GM12878 (cell line): Measurements from ENCODE around the gene TES. TPM values are rescaled to one million over a fixed set of nuclear protein-coding genes. Genes with fewer than 3 reads are reported as not detected.

Experiments
- ATAC-seq: fragments of 200-7000 bp; cut with Tn5 transposase; 3 replicates; pipeline ENCODE4 v1.9.1; 2020; ENCODE audit warnings: mild to moderate bottlenecking, moderate library complexity
- BruUV-seq: library from RNA; stranded (reverse); fragments of 400-500 nt; replicated peaks from 2 replicates; lab custom pipeline; 2021; lab: Mats Ljungman, UMichigan
- CTCF ChIA-PET: fragments of 300-600 bp; sonication (Branson Sonifier 250); formaldehyde crosslinking; extraction: SDS; loops from one replicate; lab custom pipeline; 2021; ENCODE audit warnings: inconsistent platforms; lab: Yijun Ruan, JAX
- POLR2A ChIA-PET: fragments of 350-600 bp; formaldehyde crosslinking; extraction: SDS; loops from one replicate; lab custom pipeline; 2021; ENCODE audit warnings: inconsistent platforms; lab: Charles Lee
- RAD21 ChIA-PET: fragments of 300-600 bp; sonication (Branson Sonifier 250); formaldehyde crosslinking; loops from one replicate; lab custom pipeline; 2023; ENCODE audit warnings: antibody characterized with exemption; ENCODE audit not compliant: unreplicated experiment; lab: Charles Lee
- SMC1A ChIA-PET: fragments of 300-600 bp; sonication (Branson Sonifier 250); formaldehyde crosslinking; loops from one replicate; lab custom pipeline; 2023; ENCODE audit not compliant: unreplicated experiment, uncharacterized antibody; lab: Charles Lee
- DNase-seq: peaks from one replicate; pipeline ENCODE4 v3.0.0-alpha.2; 2011; ENCODE audit warnings: low read depth, low spot score
- FAIRE-seq: peaks from 3 replicates; lab custom pipeline; 2011; peaks lifted over from hg19 to GRCh38; lab: Jason Lieb, UNC
- H2AFZ ChIP-seq: 2 replicates; pipeline ENCODE4 v1.6.0; 2011; ENCODE audit warnings: low read depth, low read length, control low read depth; ENCODE audit not compliant: control insufficient read depth
- H3K27ac ChIP-seq: 2 replicates; pipeline ENCODE4 v1.5.1; 2011; ENCODE audit warnings: control low read depth; ENCODE audit not compliant: control insufficient read depth, insufficient read depth
- H3K27me3 ChIP-seq, 2 experiments: replicated peaks in 1 of 2; 2 replicates each; pipeline versions ENCODE4 v1.6.0 to v1.6.1; 2011; ENCODE audit warnings: low read length in 1 of 2; ENCODE audit not compliant: control insufficient read depth in 2 of 2, insufficient read depth in 2 of 2
- H3K36me3 ChIP-seq, 2 experiments: 2 replicates each; pipeline ENCODE4 v1.5.1; 2011; ENCODE audit warnings: low read length in 1 of 2; ENCODE audit not compliant: control insufficient read depth in 2 of 2, insufficient read depth in 2 of 2
- H3K4me1 ChIP-seq: 2 replicates; pipeline ENCODE4 v1.6.1; 2011; ENCODE audit warnings: mild to moderate bottlenecking, low read length, moderate library complexity, mixed read lengths; ENCODE audit not compliant: control insufficient read depth, insufficient read depth
- H3K4me2 ChIP-seq: 2 replicates; pipeline ENCODE4 v1.6.0; 2011; ENCODE audit warnings: control low read depth; ENCODE audit not compliant: control insufficient read depth, insufficient read depth
- H3K4me3 ChIP-seq: fragments of 200-600 bp; sonication (generic); 2 replicates; pipeline ENCODE4 v1.5.1; 2016
- H3K79me2 ChIP-seq: 2 replicates; pipeline ENCODE4 v1.6.0; 2011; ENCODE audit warnings: low read length; ENCODE audit not compliant: control insufficient read depth, insufficient read depth
- H3K9ac ChIP-seq: 2 replicates; pipeline ENCODE4 v1.8.0; 2011; ENCODE audit warnings: low read length, control low read depth, mixed read lengths; ENCODE audit not compliant: control insufficient read depth, insufficient read depth
- H3K9me3 ChIP-seq: replicated peaks from 3 replicates; pipeline ENCODE4 v1.5.1; 2011; ENCODE audit warnings: mild to moderate bottlenecking, low read length; ENCODE audit not compliant: control insufficient read depth, insufficient read depth
- H4K20me1 ChIP-seq: 2 replicates; pipeline ENCODE4 v1.6.0; 2011; ENCODE audit not compliant: control insufficient read depth, insufficient read depth
- ASH2L ChIP-seq: fragments of 300-600, 200-600 bp; sonication (generic); IDR thresholded peaks from 2 replicates; pipeline ENCODE4 v1.6.1; 2017; ENCODE audit warnings: low read depth, mild to moderate bottlenecking, borderline replicate concordance
- HSF1 ChIP-seq: fragments of 150-350 bp; IDR thresholded peaks from 2 replicates; pipeline ENCODE4 v1.6.1; 2014; ENCODE audit warnings: mild to moderate bottlenecking, low read depth, low read length
- PAX5 ChIP-seq: IDR thresholded peaks from 2 replicates; pipeline ENCODE4 v1.6.1; 2011; ENCODE audit warnings: low read depth, low read length, borderline replicate concordance
- RELA ChIP-seq: fragments of 450-650 bp; IDR thresholded peaks from 2 replicates; pipeline ENCODE4 v1.8.0; 2014; ENCODE audit warnings: borderline replicate concordance; ENCODE audit not compliant: partially characterized antibody
- SREBF1 ChIP-seq: IDR thresholded peaks from 2 replicates; pipeline ENCODE4 v1.6.1; 2012; ENCODE audit warnings: mild to moderate bottlenecking, low read length
- WGBS: methylation state at CpG from one replicate; pipeline ENCODE4 v1.1.6; 2016; ENCODE audit warnings: low lambda C conversion rate; ENCODE audit not compliant: insufficient replicate concordance, insufficient coverage; ENCODE audit errors: missing lambda C conversion rate; 5-methylcytosine and 5-hydroxymethylcytosine counted together
- in situ Hi-C: fragments of 300-500 bp; cut with MboI; formaldehyde crosslinking; loops from 9 replicates; pipeline ENCODE4 v1.14.3; 2018; ENCODE audit warnings: mixed read lengths
- intact Hi-C: fragments of 100-400 bp; cut with micrococcal nuclease; formaldehyde crosslinking; loops from one replicate; pipeline ENCODE4 v1.14.2; 2022; ENCODE audit not compliant: unreplicated experiment
- polyA plus RNA-seq, 11 experiments: library from polyadenylated mRNA; depleted of rRNA in 4 of 11; unstranded in 6 of 11; stranded (reverse) in 5 of 11; fragments of >200 nt; fragmentation: Nextera tagmentation in 4 of 11; fragmentation: Illumina TruSeq in 1 of 11; extraction: Ambion mirVana in 4 of 11; extraction: Trizol in 1 of 11; gene quantifications; 1 replicate in 1 of 11; 2 replicates in 10 of 11; pipeline versions ENCODE4 v1.2.1 to v1.2.3, GENCODE V29; 2011 to 2016; ENCODE audit warnings: inconsistent platforms in 2 of 11, missing spikeins in 2 of 11, low read depth in 1 of 11
- total RNA-seq, 4 experiments: library from RNA; depleted of rRNA in 3 of 4; stranded (reverse); fragments of >200 nt in 3 of 4; fragmentation: Illumina TruSeq in 1 of 4; extraction: Trizol in 1 of 4; gene quantifications; 2 replicates each; pipeline versions ENCODE4 v1.2.1 to v1.2.3, GENCODE V29; 2013 to 2021

TES gene
- total and polyA plus RNA-seq, 10 of the 15 experiments (the other 5 are each of a cell fraction or from before 2014, with no cell fraction given) = 31.2 to 77.5 (median 59.2) TPM

- Histone ChIP-seq H3K4me3 (no peak overlapping the region), H3K36me3 (peaks cover 2 to 32% of the 10 kb centered on the region in 2 experiments), H3K9ac (no peak overlapping the region), H3K9me3 (peaks cover 5% of the 10 kb centered on the region; the same call in 2 of the 3 replicates), H3K27ac (no peak overlapping the region), H3K27me3 (no peaks in the 10 kb centered on the region), H3K79me2 (no peaks in the 10 kb centered on the region; the same call in none of the 2 replicates), H4K20me1 (no peaks in the 10 kb centered on the region), H3K4me2 (no peak overlapping the region), H2AFZ (no peak overlapping the region), H3K4me1 (no peaks in the 10 kb centered on the region)
- ChIA-PET SMC1A (interaction anchor here (0.9 to 1.3 kb wide), 5 partner anchors 10 to 66 kb away, joined by 3 read pairs; no protein-coding TSS in a partner anchor), RAD21 (interaction anchor here (1.8 kb wide), 1 partner anchor 68 kb away, joined by 6 read pairs; no protein-coding TSS in a partner anchor), CTCF (interaction anchor here (0.8 to 5.1 kb wide), 8 partner anchors 12 to 351 kb away, joined by 3 to 85 read pairs (median 4); no protein-coding TSS in a partner anchor), POLR2A (no interaction called here)
- 74% methylated on average over 2 of the region's 2 CpGs for WGBS
- TF ChIP-seq SREBF1 = no peak
- ATAC-seq = no peak
- intact Hi-C loops (no loop called here), in situ Hi-C loops (loop anchor here (5.0 kb wide), 2 partner anchors 62 to 102 kb away; no protein-coding TSS in a partner anchor)
- no peak for FAIRE-seq
- no peak for DNase-seq
- BruUV-seq = no TSS peak
Observed at GRCh38 chr7:116239434-116239833, 29.1 kb downstream of the TES start.

- SMC1A ChIA-PET = interaction anchor here (0.8 to 2.4 kb wide), 6 partner anchors 9 to 279 kb away, joined by 3 to 9 read pairs (median 3); partner anchors contain the start of gene TES
Observed at GRCh38 chr7:116240024-116240668, 29.8 kb downstream of the TES start.

More at GRCh38 chr7:116240024-116240668, 29.8 kb downstream of the TES start:
- intact Hi-C loops = no loop called here
- Histone ChIP-seq H3K79me2 (no peaks in the 10 kb centered on the region; the same call in none of the 2 replicates), H3K27ac (no peak overlapping the region), H3K4me1 (no peaks in the 10 kb centered on the region), H3K9me3 (peaks cover 9% of the 10 kb centered on the region; the same call in 2 of the 3 replicates), H3K4me3 (no peak overlapping the region), H3K36me3 (peaks cover 3 to 32% of the 10 kb centered on the region in 2 experiments), H2AFZ (no peak overlapping the region), H4K20me1 (no peaks in the 10 kb centered on the region), H3K9ac (no peak overlapping the region), H3K4me2 (no peak overlapping the region), H3K27me3 (no peaks in the 10 kb centered on the region)
- no TSS peak for BruUV-seq
- TF ChIP-seq RELA = no peak
- no peak for TF ChIP-seq HSF1
- TF ChIP-seq ASH2L = no peak
- no peak for TF ChIP-seq PAX5
- ChIA-PET RAD21 (interaction anchor here (0.5 to 1.8 kb wide), 5 partner anchors 9 to 1150 kb away, joined by 3 to 6 read pairs (median 5); no protein-coding TSS in a partner anchor), POLR2A (no interaction called here), CTCF (interaction anchor here (1.3 to 2.9 kb wide), 7 partner anchors 11 to 351 kb away, joined by 3 to 17 read pairs (median 4); no protein-coding TSS in a partner anchor)
- FAIRE-seq (no peak), ATAC-seq (no peak), DNase-seq (no peak)
- in situ Hi-C loops = no loop called here
- WGBS = 94% methylated on average over 4 of the region's 4 CpGs
